ENCODE results near the gene GIT1.

- TF ChIP-seq POLR2AphosphoS5 (IDR thresholded peaks at IDR 0.05; ENCODE audit: low read depth, low read length) (no peak), REST (IDR thresholded peaks at IDR 0.05; ENCODE audit: insufficient read depth in 1 of 2, low read depth in 2 of 2, low read length in 2 of 2) (no peak), TAF1 (IDR thresholded peaks at IDR 0.05; ENCODE audit: borderline replicate concordance, insufficient read depth, low read length) (no peak), SIN3A (IDR thresholded peaks at IDR 0.05; ENCODE audit: borderline replicate concordance, insufficient read depth, low read length) (no peak), FOXP2 (optimal IDR thresholded peaks at IDR 0.05; ENCODE audit: borderline replicate concordance, extremely low read depth, extremely low read length, insufficient read depth) (no peak)
These were observed 12.5 kb downstream of the GIT1 start for GRCh38 chr17:29577001-29577370.

Measured in PFSK-1 (cell line).